ENCODE measurements around the gene CYP3A5. TPM values are rescaled to one million over a fixed set of nuclear protein-coding genes. Genes with fewer than 3 reads are reported as not detected.

Gene CYP3A5
- total RNA-seq, 1 experiment from 2014 or later = 9.1 TPM

- Histone ChIP-seq H3K27ac (ENCODE audit: low read depth, low read length, poor library complexity, severe bottlenecking) (no peak overlapping the region), H3K27me3 (replicated peaks; ENCODE audit: insufficient read depth, low read depth, low read length, poor library complexity) (no peaks in the 10 kb centered on the region), H3K36me3 (ENCODE audit: insufficient read depth, low read length, poor library complexity, severe bottlenecking) (no peaks in the 10 kb centered on the region), H3K4me3 (ENCODE audit: low read depth, low read length, poor library complexity, severe bottlenecking) (no peak overlapping the region), H3K9me3 (ENCODE audit: low read depth, low read length, poor library complexity, severe bottlenecking) (peaks cover 5% of the 10 kb centered on the region), H3K4me1 (ENCODE audit: insufficient read depth, low read length, poor library complexity, severe bottlenecking) (no peaks in the 10 kb centered on the region)
- no TSS peak for BruUV-seq (replicated peaks)
- DNase-seq (ENCODE audit: low spot score) = no peak
- ChIA-PET POLR2A (ENCODE audit: low non-redundant PET) (no interaction called here), CTCF (no interaction called here)
- TF ChIP-seq CTCF (conservative IDR thresholded peaks at IDR 0.05; ENCODE audit: low read depth, low read length) (no peak), EZH2 (IDR thresholded peaks at IDR 0.05; ENCODE audit: borderline replicate concordance, low read depth, low read length, poor library complexity, severe bottlenecking) (no peak)
- intact Hi-C loops (cut with micrococcal nuclease; ENCODE audit: unreplicated experiment) = no loop called here
These were observed 41.2 kb upstream of the CYP3A5 start for GRCh38 chr7:99720800-99721595.

- POLR2A ChIA-PET (ENCODE audit: low non-redundant PET) = no interaction called here
- TF ChIP-seq EZH2 (IDR thresholded peaks at IDR 0.05; ENCODE audit: borderline replicate concordance, low read depth, low read length, poor library complexity, severe bottlenecking) (no peak), CTCF (conservative IDR thresholded peaks at IDR 0.05; ENCODE audit: low read depth, low read length) (no peak)
- no TSS peak for BruUV-seq (replicated peaks)
These were observed 40.4 kb upstream of the CYP3A5 start for GRCh38 chr7:99719996-99720769.

GRCh38 chr7:99713995-99714570, 34.3 kb upstream of the CYP3A5 start:
- ChIA-PET POLR2A (ENCODE audit: low non-redundant PET) (no interaction called here), CTCF (no interaction called here)
- Histone ChIP-seq H3K4me1 (ENCODE audit: insufficient read depth, low read length, poor library complexity, severe bottlenecking) (no peaks in the 10 kb centered on the region), H3K4me3 (ENCODE audit: low read depth, low read length, poor library complexity, severe bottlenecking) (no peak overlapping the region), H3K36me3 (ENCODE audit: insufficient read depth, low read length, poor library complexity, severe bottlenecking) (no peaks in the 10 kb centered on the region), H3K27ac (ENCODE audit: low read depth, low read length, poor library complexity, severe bottlenecking) (no peak overlapping the region), H3K9me3 (ENCODE audit: low read depth, low read length, poor library complexity, severe bottlenecking) (peaks cover 5% of the 10 kb centered on the region), H3K27me3 (replicated peaks; ENCODE audit: insufficient read depth, low read depth, low read length, poor library complexity) (no peaks in the 10 kb centered on the region)
- intact Hi-C loops (cut with micrococcal nuclease; ENCODE audit: unreplicated experiment) = no loop called here
- BruUV-seq (replicated peaks) = no TSS peak
- TF ChIP-seq EZH2 (IDR thresholded peaks at IDR 0.05; ENCODE audit: borderline replicate concordance, low read depth, low read length, poor library complexity, severe bottlenecking) (no peak), CTCF (conservative IDR thresholded peaks at IDR 0.05; ENCODE audit: low read depth, low read length) (no peak)
- no peak for DNase-seq (ENCODE audit: low spot score)

More at GRCh38 chr7:99719996-99720769, 40.4 kb upstream of the CYP3A5 start:
- Histone ChIP-seq H3K27ac (ENCODE audit: low read depth, low read length, poor library complexity, severe bottlenecking) (no peak overlapping the region), H3K9me3 (ENCODE audit: low read depth, low read length, poor library complexity, severe bottlenecking) (peaks cover 5% of the 10 kb centered on the region), H3K27me3 (replicated peaks; ENCODE audit: insufficient read depth, low read depth, low read length, poor library complexity) (no peaks in the 10 kb centered on the region), H3K36me3 (ENCODE audit: insufficient read depth, low read length, poor library complexity, severe bottlenecking) (no peaks in the 10 kb centered on the region), H3K4me1 (ENCODE audit: insufficient read depth, low read length, poor library complexity, severe bottlenecking) (no peaks in the 10 kb centered on the region), H3K4me3 (ENCODE audit: low read depth, low read length, poor library complexity, severe bottlenecking) (no peak overlapping the region)
- no peak for DNase-seq (ENCODE audit: low spot score)
- CTCF ChIA-PET = no interaction called here
- intact Hi-C loops (cut with micrococcal nuclease; ENCODE audit: unreplicated experiment) = no loop called here
